Ovary (tissue), 9 donors: ENCODE measurements around the gene RALBP1. TPM values are rescaled to one million over a fixed set of nuclear protein-coding genes. Genes with fewer than 3 reads are reported as not detected.

ENCODE experiments used
- DNase-seq, 5 donors: peaks; one replicate each; pipeline ENCODE4 v3.0.0-alpha.2; 2019 to 2020
- H3K27ac ChIP-seq, 2 donors: fragments of 200-600 bp; one replicate each; pipeline versions ENCODE4 v1.5.1 to v1.8.0; 2019 to 2022
- H3K27me3 ChIP-seq: fragments of 200-600 bp; one replicate; pipeline ENCODE4 v1.8.0; 2022
- H3K36me3 ChIP-seq: fragments of 200-600 bp; sonication (generic); one replicate; pipeline ENCODE4 v1.5.1; 2019
- H3K4me1 ChIP-seq: one replicate; pipeline ENCODE4 v1.8.1; 2013; ENCODE audit warnings: mild to moderate bottlenecking, moderate library complexity; ENCODE audit not compliant: insufficient read depth
- H3K4me3 ChIP-seq: fragments of 200-600 bp; sonication (generic); one replicate; pipeline ENCODE4 v1.5.1; 2017
- H3K9me3 ChIP-seq, 2 donors: fragments of 200-600 bp in 1 of 2; sonication (generic) in 1 of 2; one replicate each; pipeline versions ENCODE4 v1.5.1 to v1.8.1; 2013 to 2019; ENCODE audit warnings: mild to moderate bottlenecking in 1 of 2, moderate library complexity in 1 of 2
- CTCF ChIP-seq, 3 donors: fragments of 450-650 bp in 2 of 3; fragments of 200-600 bp in 1 of 3; IDR thresholded peaks; one replicate each; pipeline versions ENCODE4 v1.5.1 to v1.8.0; 2016 to 2022; ENCODE audit warnings: antibody characterized with exemption in 3 of 3, mild to moderate bottlenecking in 1 of 3
- EP300 ChIP-seq: sonication (generic); formaldehyde crosslinking; IDR thresholded peaks from one replicate; pipeline ENCODE4 v1.6.1; 2017; ENCODE audit warnings: antibody characterized with exemption
- POLR2A ChIP-seq: fragments of 450-650 bp; IDR thresholded peaks from one replicate; pipeline ENCODE4 v1.6.1; 2017; ENCODE audit warnings: antibody characterized with exemption, mild to moderate bottlenecking, moderate library complexity
- WGBS, 3 donors: extraction: QIAGEN DNeasy Blood & Tissue Kit in 1 of 3; methylation state at CpG; one replicate each; pipeline versions ENCODE4 v1.1.5 to v1.1.7; 2013 to 2017; 5-methylcytosine and 5-hydroxymethylcytosine counted together
- intact Hi-C, 4 donors: fragments of 100-400 bp; cut with DNase I; formaldehyde crosslinking; loops; one replicate each; pipeline versions ENCODE4 v1.11.0 to v1.15.1; 2022 to 2023
- polyA plus RNA-seq, 2 donors: library from polyadenylated mRNA; stranded (reverse); fragments of 200-250 nt in 1 of 2; fragments of 350-450 nt in 1 of 2; fragmentation: Illumina TruSeq in 1 of 2; extraction: RNeasy Lipid Tissue Mini Kit (QIAGEN cat#74804) in 1 of 2; gene quantifications; one replicate each; pipeline ENCODE4 v1.2.3, GENCODE V29; 2013 to 2014
- total RNA-seq, 7 donors: library from RNA; depleted of rRNA in 2 of 7; stranded (reverse); fragments of >200 nt in 2 of 7; fragmentation: NEBNext Ultra II Directional in 3 of 7; extraction: Animal tissue kit (Norgen Biotek cat#: 25700) in 3 of 7; gene quantifications; one replicate each; pipeline versions ENCODE4 v1.1.0 to v1.2.4, GENCODE V29; 2016 to 2023
- donor health status: DM: no; HTN: no; CAD: no; lungs with moderate emphysema.
- donor health status: DM: no; HTN: no; CAD: no.
- donor health status: Bipolar disorder and iron deficiency.
- donor health status: DM: yes; HTN: yes; CAD: no.
- donor health status: DM: no; HTN: no; CAD: no.
- donor health status: DM: yes; HTN: yes; CAD: no.

The RALBP1 gene
- total and polyA plus RNA-seq, 9 donors = 24.7 to 66.3 (median 42.1) TPM

GRCh38 chr18:9539283-9539682 is 64.0 kb downstream of the RALBP1 start:
- TF ChIP-seq CTCF (IDR thresholded peaks at IDR 0.05) (no peak), EP300 (no peak), POLR2A (no peak)
- no peak for DNase-seq
- Histone ChIP-seq H3K9me3 (no peaks in the 10 kb centered on the region), H3K4me1 (peaks cover 8% of the 10 kb centered on the region), H3K4me3 (no peak overlapping the region), H3K27ac (no peak overlapping the region), H3K36me3 (no peaks in the 10 kb centered on the region), H3K27me3 (no peaks in the 10 kb centered on the region)
- WGBS, 3 donors = 93 to 96% (median 94%) methylated on average over 6 of the region's 6 CpGs
- intact Hi-C loops = no loop called here

- peaks cover 7% of the 10 kb centered on the region for H3K4me1 ChIP-seq
- no peak overlapping the region for H3K4me3 ChIP-seq
- H3K27me3 ChIP-seq = no peaks in the 10 kb centered on the region
- TF ChIP-seq CTCF (IDR thresholded peaks at IDR 0.05) = no peak
- no peak for TF ChIP-seq EP300
- TF ChIP-seq POLR2A = no peak
- no peaks in the 10 kb centered on the region for H3K9me3 ChIP-seq
- 90 to 97% (median 92%) methylated on average over 8 of the region's 8 CpGs for WGBS, 3 donors
- DNase-seq = no peak
- no peak overlapping the region for H3K27ac ChIP-seq
- no peaks in the 10 kb centered on the region for H3K36me3 ChIP-seq
- intact Hi-C loops = no loop called here
Measured at GRCh38 chr18:9539938-9540337, 64.6 kb downstream of the RALBP1 start.

GRCh38 chr18:9542924-9543323 is 67.6 kb downstream of the RALBP1 start:
- H3K4me1 ChIP-seq = no peaks in the 10 kb centered on the region
- H3K4me3 ChIP-seq = no peak overlapping the region
- no peaks in the 10 kb centered on the region for H3K9me3 ChIP-seq
- DNase-seq = no peak
- H3K36me3 ChIP-seq = no peaks in the 10 kb centered on the region
- H3K27ac ChIP-seq = no peak overlapping the region
- TF ChIP-seq CTCF (IDR thresholded peaks at IDR 0.05) (no peak), POLR2A (no peak), EP300 (no peak)
- no peaks in the 10 kb centered on the region for H3K27me3 ChIP-seq
- intact Hi-C loops = no loop called here
- WGBS, 3 donors = 76 to 79% (median 76%) methylated on average over 4 of the region's 4 CpGs

- H3K27me3 ChIP-seq = no peaks in the 10 kb centered on the region
- H3K4me3 ChIP-seq = no peak overlapping the region
- no peaks in the 10 kb centered on the region for H3K36me3 ChIP-seq
- intact Hi-C loops = no loop called here
- no peaks in the 10 kb centered on the region for H3K9me3 ChIP-seq
- 83 to 84% (median 83%) methylated on average over 5 of the region's 5 CpGs for WGBS, 3 donors
- H3K4me1 ChIP-seq = no peaks in the 10 kb centered on the region
- no peak overlapping the region for H3K27ac ChIP-seq
- no peak for TF ChIP-seq EP300
- no peak for TF ChIP-seq CTCF (IDR thresholded peaks at IDR 0.05)
- TF ChIP-seq POLR2A = no peak
- no peak for DNase-seq
Measured at GRCh38 chr18:9545029-9545428, 69.7 kb downstream of the RALBP1 start.

- Histone ChIP-seq H3K27ac (no peak overlapping the region), H3K9me3 (no peaks in the 10 kb centered on the region), H3K4me1 (no peaks in the 10 kb centered on the region), H3K27me3 (no peaks in the 10 kb centered on the region), H3K4me3 (no peak overlapping the region), H3K36me3 (no peaks in the 10 kb centered on the region)
- DNase-seq = no peak
- no peak for TF ChIP-seq EP300
- no peak for TF ChIP-seq POLR2A
- no peak for TF ChIP-seq CTCF (IDR thresholded peaks at IDR 0.05)
- 59 to 67% (median 61%) methylated on average over 6 of the region's 6 CpGs for WGBS, 3 donors
- intact Hi-C loops = no loop called here
Measured at GRCh38 chr18:9546468-9546867, 71.2 kb downstream of the RALBP1 start.
